ENCODE measurements around the gene TMPRSS3.

DNA sequence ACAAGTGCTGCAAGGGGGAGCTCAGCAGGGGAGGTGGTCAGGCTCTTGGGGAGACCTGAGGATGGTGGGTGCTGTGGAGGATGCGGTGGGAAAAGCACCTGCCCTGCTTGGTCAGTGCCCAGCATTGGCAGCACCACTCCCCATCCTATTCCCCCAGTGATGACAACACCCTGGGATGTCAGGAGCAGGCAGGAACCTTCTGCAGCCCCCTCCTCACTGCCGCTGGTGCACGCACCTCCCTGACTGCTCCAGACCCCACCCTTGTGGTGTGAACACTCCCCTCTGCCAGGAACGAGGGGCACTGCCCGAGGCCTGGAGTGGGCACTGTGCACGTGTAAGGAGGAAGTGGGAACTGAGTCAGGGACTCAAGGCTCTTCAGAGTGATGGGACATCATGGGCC, 12.5 kb downstream of the TMPRSS3 start:
- TF ChIP-seq, protein P1, sequence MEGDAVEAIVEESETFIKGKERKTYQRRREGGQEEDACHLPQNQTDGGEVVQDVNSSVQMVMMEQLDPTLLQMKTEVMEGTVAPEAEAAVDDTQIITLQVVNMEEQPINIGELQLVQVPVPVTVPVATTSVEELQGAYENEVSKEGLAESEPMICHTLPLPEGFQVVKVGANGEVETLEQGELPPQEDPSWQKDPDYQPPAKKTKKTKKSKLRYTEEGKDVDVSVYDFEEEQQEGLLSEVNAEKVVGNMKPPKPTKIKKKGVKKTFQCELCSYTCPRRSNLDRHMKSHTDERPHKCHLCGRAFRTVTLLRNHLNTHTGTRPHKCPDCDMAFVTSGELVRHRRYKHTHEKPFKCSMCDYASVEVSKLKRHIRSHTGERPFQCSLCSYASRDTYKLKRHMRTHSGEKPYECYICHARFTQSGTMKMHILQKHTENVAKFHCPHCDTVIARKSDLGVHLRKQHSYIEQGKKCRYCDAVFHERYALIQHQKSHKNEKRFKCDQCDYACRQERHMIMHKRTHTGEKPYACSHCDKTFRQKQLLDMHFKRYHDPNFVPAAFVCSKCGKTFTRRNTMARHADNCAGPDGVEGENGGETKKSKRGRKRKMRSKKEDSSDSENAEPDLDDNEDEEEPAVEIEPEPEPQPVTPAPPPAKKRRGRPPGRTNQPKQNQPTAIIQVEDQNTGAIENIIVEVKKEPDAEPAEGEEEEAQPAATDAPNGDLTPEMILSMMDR (IDR thresholded peaks at IDR 0.05) = no peak
- no peak for TF ChIP-seq POLR2A (IDR thresholded peaks at IDR 0.05)
- TF ChIP-seq POLR2AphosphoS5 (IDR thresholded peaks at IDR 0.05) = no peak
